Gastrocnemius medialis (tissue), 4 donors: Measurements from ENCODE around the gene PREPL. TPM values are rescaled to one million over a fixed set of nuclear protein-coding genes. Genes with fewer than 3 reads are reported as not detected.

Experiments
- ATAC-seq, 2 donors: fragments of 150-250 bp; one replicate each; pipeline ENCODE4 v1.9.1; 2016
- DNase-seq, 2 donors: peaks; one replicate each; pipeline ENCODE4 v3.0.0-alpha.2; 2019
- H3K27ac ChIP-seq, 4 donors: fragments of 200-600 bp; sonication (generic); 1 replicate in 1 of 4; 2 replicates in 3 of 4; pipeline ENCODE4 v1.5.1; 2016 to 2018; ENCODE audit warnings: mild to moderate bottlenecking in 2 of 4, moderate library complexity in 1 of 4
- H3K27me3 ChIP-seq, 3 donors: fragments of 200-600 bp; sonication (generic) in 2 of 3; 1 replicate in 1 of 3; 2 replicates in 2 of 3; pipeline versions ENCODE4 v1.5.1 to v1.6.0; 2016 to 2019; ENCODE audit warnings: mild to moderate bottlenecking in 1 of 3, moderate library complexity in 1 of 3
- H3K36me3 ChIP-seq, 2 donors: fragments of 200-600 bp; sonication (generic) in 1 of 2; one replicate each; pipeline ENCODE4 v1.5.1; 2017 to 2018
- H3K4me1 ChIP-seq, 2 donors: fragments of 200-600 bp; sonication (generic) in 1 of 2; one replicate each; pipeline ENCODE4 v1.5.1; 2016 to 2017; ENCODE audit warnings: mild to moderate bottlenecking in 2 of 2
- H3K4me3 ChIP-seq, 4 donors: fragments of 200-600 bp; sonication (generic) in 3 of 4; 1 replicate in 1 of 4; 2 replicates in 3 of 4; pipeline ENCODE4 v1.5.1; 2016 to 2019; ENCODE audit warnings: mild to moderate bottlenecking in 2 of 4
- H3K9me3 ChIP-seq, 3 donors: fragments of 200-600 bp; sonication (generic) in 2 of 3; 1 replicate in 1 of 3; 2 replicates in 2 of 3; pipeline ENCODE4 v1.5.1; 2016 to 2019
- POLR2A ChIP-seq, 2 donors: fragments of 450-650 bp; IDR thresholded peaks; one replicate each; pipeline ENCODE4 v1.6.1; 2017; ENCODE audit warnings: antibody characterized with exemption in 2 of 2, mild to moderate bottlenecking in 2 of 2, moderate library complexity in 2 of 2
- in situ Hi-C, 4 donors: fragments of 200-750 bp; cut with MboI; loops; one replicate each; pipeline versions ENCODE4 v1.15.0 to v1.8.0; 2017; ENCODE audit warnings: low sequenced_read_pairs in 4 of 4
- intact Hi-C: fragments of 100-400 bp; cut with DNase I; formaldehyde crosslinking; loops from one replicate; pipeline ENCODE4 v1.15.1; 2023; ENCODE audit warnings: low total_unique reads
- total RNA-seq, 4 donors: library from RNA; depleted of rRNA; stranded (reverse); fragments of >200 nt; gene quantifications; one replicate each; pipeline versions ENCODE4 v1.1.0 to v1.2.3, GENCODE V29; 2016
- TF ChIP-seq, protein P1 (sequence below), 5 experiments: fragments of 450-650 bp in 3 of 5; fragments of 200-600 bp in 2 of 5; sonication (generic) in 2 of 5; IDR thresholded peaks in 4 of 5; conservative IDR thresholded peaks in 1 of 5; 1 replicate in 4 of 5; 2 replicates in 1 of 5; pipeline ENCODE4 v1.5.1; 2016 to 2019; ENCODE audit warnings: antibody characterized with exemption in 5 of 5, mild to moderate bottlenecking in 3 of 5, moderate library complexity in 3 of 5

PREPL gene
- total RNA-seq, 4 donors from 2014 or later = 27.3 to 60.0 (median 52.3) TPM

GRCh38 chr2:44286119-44286883 lies 75.0 kb downstream of the PREPL start:
- Histone ChIP-seq H3K4me1 (peaks cover 3 to 4% of the 10 kb centered on the region in 2 donors), H3K27ac (no peak overlapping the region), H3K4me3 (no peak overlapping the region), H3K36me3 (no peaks in the 10 kb centered on the region), H3K27me3 (no peaks in the 10 kb centered on the region), H3K9me3 (no peaks in the 10 kb centered on the region)
- ATAC-seq (no peak), DNase-seq (no peak)
- TF ChIP-seq, protein P1, sequence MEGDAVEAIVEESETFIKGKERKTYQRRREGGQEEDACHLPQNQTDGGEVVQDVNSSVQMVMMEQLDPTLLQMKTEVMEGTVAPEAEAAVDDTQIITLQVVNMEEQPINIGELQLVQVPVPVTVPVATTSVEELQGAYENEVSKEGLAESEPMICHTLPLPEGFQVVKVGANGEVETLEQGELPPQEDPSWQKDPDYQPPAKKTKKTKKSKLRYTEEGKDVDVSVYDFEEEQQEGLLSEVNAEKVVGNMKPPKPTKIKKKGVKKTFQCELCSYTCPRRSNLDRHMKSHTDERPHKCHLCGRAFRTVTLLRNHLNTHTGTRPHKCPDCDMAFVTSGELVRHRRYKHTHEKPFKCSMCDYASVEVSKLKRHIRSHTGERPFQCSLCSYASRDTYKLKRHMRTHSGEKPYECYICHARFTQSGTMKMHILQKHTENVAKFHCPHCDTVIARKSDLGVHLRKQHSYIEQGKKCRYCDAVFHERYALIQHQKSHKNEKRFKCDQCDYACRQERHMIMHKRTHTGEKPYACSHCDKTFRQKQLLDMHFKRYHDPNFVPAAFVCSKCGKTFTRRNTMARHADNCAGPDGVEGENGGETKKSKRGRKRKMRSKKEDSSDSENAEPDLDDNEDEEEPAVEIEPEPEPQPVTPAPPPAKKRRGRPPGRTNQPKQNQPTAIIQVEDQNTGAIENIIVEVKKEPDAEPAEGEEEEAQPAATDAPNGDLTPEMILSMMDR (IDR thresholded peaks at IDR 0.05 in 4 of 5, conservative IDR thresholded peaks at IDR 0.05 in 1 of 5) = no peak
- TF ChIP-seq POLR2A (IDR thresholded peaks at IDR 0.05) = no peak
- in situ Hi-C loops (loop anchor here in 1 of 4 donors (25.0 kb wide), 1 partner anchor 199 kb away; no protein-coding TSS in a partner anchor), intact Hi-C loops (no loop called here)

DNA sequence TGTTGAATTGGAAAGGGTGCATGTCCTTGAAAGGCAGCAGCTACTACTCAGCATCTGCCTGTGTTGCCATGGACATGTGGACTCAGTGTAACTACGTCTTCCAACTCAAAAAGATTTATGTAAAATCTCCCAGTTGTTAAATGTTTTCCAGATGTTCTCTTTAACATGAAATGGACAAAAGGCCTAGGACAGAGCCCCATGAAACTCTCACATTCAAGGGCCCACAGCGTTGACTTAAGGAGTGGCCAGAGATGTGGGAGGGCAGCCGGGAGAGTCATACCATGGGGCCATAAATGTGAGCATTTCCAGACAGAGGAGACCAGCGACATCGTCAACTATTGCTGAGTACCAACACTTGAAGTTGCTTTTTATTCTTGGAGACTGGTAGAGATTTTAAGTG lies 76.1 kb downstream of the PREPL start:
- TF ChIP-seq, protein P1 (IDR thresholded peaks at IDR 0.05 in 4 of 5, conservative IDR thresholded peaks at IDR 0.05 in 1 of 5) = no peak
- no peak for TF ChIP-seq POLR2A (IDR thresholded peaks at IDR 0.05)
- Histone ChIP-seq H3K4me1 (no peaks in the 10 kb centered on the region), H3K4me3 (no peak overlapping the region), H3K36me3 (no peaks in the 10 kb centered on the region), H3K27me3 (no peaks in the 10 kb centered on the region), H3K9me3 (no peaks in the 10 kb centered on the region), H3K27ac (no peak overlapping the region)
- in situ Hi-C loops (loop anchor here in 1 of 4 donors (25.0 kb wide), 1 partner anchor 198 kb away; no protein-coding TSS in a partner anchor), intact Hi-C loops (no loop called here)
- DNase-seq = no peak
- no peak for ATAC-seq

GRCh38 chr2:44283116-44283666 lies 78.1 kb downstream of the PREPL start:
- DNase-seq (no peak), ATAC-seq (no peak)
- no peak overlapping the region for H3K27ac ChIP-seq
- TF ChIP-seq, protein P1 (IDR thresholded peaks at IDR 0.05 in 4 of 5, conservative IDR thresholded peaks at IDR 0.05 in 1 of 5) = no peak
- no peak for TF ChIP-seq POLR2A (IDR thresholded peaks at IDR 0.05)
- in situ Hi-C loops (loop anchor here in 1 of 4 donors (25.0 kb wide), 1 partner anchor 196 kb away; no protein-coding TSS in a partner anchor), intact Hi-C loops (no loop called here)
- no peaks in the 10 kb centered on the region for H3K27me3 ChIP-seq
- no peaks in the 10 kb centered on the region for H3K9me3 ChIP-seq
- no peak overlapping the region for H3K4me3 ChIP-seq
- no peaks in the 10 kb centered on the region for H3K36me3 ChIP-seq
- H3K4me1 ChIP-seq = no peaks in the 10 kb centered on the region

GRCh38 chr2:44280869-44281268 lies 80.4 kb downstream of the PREPL start:
- no peaks in the 10 kb centered on the region for H3K36me3 ChIP-seq
- intact Hi-C loops (no loop called here), in situ Hi-C loops (loop anchor here in 1 of 4 donors (25.0 kb wide), 1 partner anchor 194 kb away; no protein-coding TSS in a partner anchor)
- H3K4me1 ChIP-seq = peaks cover 0 to 3% of the 10 kb centered on the region in 2 donors
- no peaks in the 10 kb centered on the region for H3K27me3 ChIP-seq
- H3K9me3 ChIP-seq = no peaks in the 10 kb centered on the region
- ATAC-seq = no peak
- H3K4me3 ChIP-seq = no peak overlapping the region
- TF ChIP-seq, protein P1 (IDR thresholded peaks at IDR 0.05 in 4 of 5, conservative IDR thresholded peaks at IDR 0.05 in 1 of 5) = no peak
- TF ChIP-seq POLR2A (IDR thresholded peaks at IDR 0.05) = no peak
- no peak overlapping the region for H3K27ac ChIP-seq
- DNase-seq = no peak
